ENCODE measurements around the gene KAZN.

Gene KAZN

GRCh38 chr1:14598498-14599182 lies at the start of gene KAZN:
KAZN (plus strand) TSS chr1:14598685.
- Histone ChIP-seq H3K36me3 (ENCODE audit: control insufficient read depth, insufficient read depth, low read length) (no peaks in the 10 kb centered on the region), H3K27me3 (ENCODE audit: control insufficient read depth, insufficient read depth, low read length) (peaks cover 16% of the 10 kb centered on the region), H3K9me3 (ENCODE audit: control insufficient read depth, insufficient read depth, low read depth, low read length) (no peaks in the 10 kb centered on the region), H3K9ac (ENCODE audit: low read length) (peak within 1 kb of the TSS; percentile 77), H3K4me1 (ENCODE audit: control insufficient read depth, insufficient read depth, low read length) (peaks cover 53% of the 10 kb centered on the region), H3K4me3 (ENCODE audit: low read depth, low read length) (peak within 1 kb of the TSS; percentile 87), H3K27ac (ENCODE audit: low read depth, low read length) (peak within 1 kb of the TSS; percentile 96)

- no peak overlapping the region for H3K4me3 ChIP-seq (ENCODE audit: low read depth, low read length)
- peaks cover 7% of the 10 kb centered on the region for H3K9me3 ChIP-seq (ENCODE audit: control insufficient read depth, insufficient read depth, low read depth, low read length)
- no peak overlapping the region for H3K27ac ChIP-seq (ENCODE audit: low read depth, low read length)
- peaks cover 13% of the 10 kb centered on the region for H3K27me3 ChIP-seq (ENCODE audit: control insufficient read depth, insufficient read depth, low read length)
- H3K4me1 ChIP-seq (ENCODE audit: control insufficient read depth, insufficient read depth, low read length): no peaks in the 10 kb centered on the region
- no peak overlapping the region for H3K9ac ChIP-seq (ENCODE audit: low read length)
- no peaks in the 10 kb centered on the region for H3K36me3 ChIP-seq (ENCODE audit: control insufficient read depth, insufficient read depth, low read length)
Observed at GRCh38 chr1:14549897-14550620, 48.4 kb upstream of the KAZN start.

GRCh38 chr1:14551386-14551785 lies 47.1 kb upstream of the KAZN start:
- no peak overlapping the region for H3K9ac ChIP-seq (ENCODE audit: low read length)
- peaks cover 10% of the 10 kb centered on the region for H3K27me3 ChIP-seq (ENCODE audit: control insufficient read depth, insufficient read depth, low read length)
- no peak overlapping the region for H3K4me3 ChIP-seq (ENCODE audit: low read depth, low read length)

GRCh38 chr1:14552246-14552965 lies 46.1 kb upstream of the KAZN start:
- H3K27ac ChIP-seq (ENCODE audit: low read depth, low read length): no peak overlapping the region
- H3K4me3 ChIP-seq (ENCODE audit: low read depth, low read length): no peak overlapping the region
- no peak overlapping the region for H3K9ac ChIP-seq (ENCODE audit: low read length)
- H3K4me1 ChIP-seq (ENCODE audit: control insufficient read depth, insufficient read depth, low read length): no peaks in the 10 kb centered on the region
- peaks cover 10% of the 10 kb centered on the region for H3K27me3 ChIP-seq (ENCODE audit: control insufficient read depth, insufficient read depth, low read length)
- H3K36me3 ChIP-seq (ENCODE audit: control insufficient read depth, insufficient read depth, low read length): no peaks in the 10 kb centered on the region
- no peaks in the 10 kb centered on the region for H3K9me3 ChIP-seq (ENCODE audit: control insufficient read depth, insufficient read depth, low read depth, low read length)

More at GRCh38 chr1:14551386-14551785, 47.1 kb upstream of the KAZN start:
- no peaks in the 10 kb centered on the region for H3K9me3 ChIP-seq (ENCODE audit: control insufficient read depth, insufficient read depth, low read depth, low read length)
- H3K27ac ChIP-seq (ENCODE audit: low read depth, low read length): no peak overlapping the region
- no peaks in the 10 kb centered on the region for H3K36me3 ChIP-seq (ENCODE audit: control insufficient read depth, insufficient read depth, low read length)
- no peaks in the 10 kb centered on the region for H3K4me1 ChIP-seq (ENCODE audit: control insufficient read depth, insufficient read depth, low read length)

GRCh38 chr1:14553711-14554110 lies 44.8 kb upstream of the KAZN start:
- Histone ChIP-seq H3K36me3 (ENCODE audit: control insufficient read depth, insufficient read depth, low read length) (no peaks in the 10 kb centered on the region), H3K9ac (ENCODE audit: low read length) (no peak overlapping the region), H3K27me3 (ENCODE audit: control insufficient read depth, insufficient read depth, low read length) (peaks cover 20% of the 10 kb centered on the region), H3K27ac (ENCODE audit: low read depth, low read length) (no peak overlapping the region), H3K4me1 (ENCODE audit: control insufficient read depth, insufficient read depth, low read length) (no peaks in the 10 kb centered on the region), H3K4me3 (ENCODE audit: low read depth, low read length) (no peak overlapping the region), H3K9me3 (ENCODE audit: control insufficient read depth, insufficient read depth, low read depth, low read length) (no peaks in the 10 kb centered on the region)

- Histone ChIP-seq H3K4me3 (ENCODE audit: low read depth, low read length) (no peak overlapping the region), H3K27me3 (ENCODE audit: control insufficient read depth, insufficient read depth, low read length) (peaks cover 28% of the 10 kb centered on the region), H3K27ac (ENCODE audit: low read depth, low read length) (no peak overlapping the region), H3K9ac (ENCODE audit: low read length) (no peak overlapping the region), H3K9me3 (ENCODE audit: control insufficient read depth, insufficient read depth, low read depth, low read length) (no peaks in the 10 kb centered on the region), H3K36me3 (ENCODE audit: control insufficient read depth, insufficient read depth, low read length) (no peaks in the 10 kb centered on the region), H3K4me1 (ENCODE audit: control insufficient read depth, insufficient read depth, low read length) (no peaks in the 10 kb centered on the region)
Observed at GRCh38 chr1:14555091-14555490, 43.4 kb upstream of the KAZN start.

- Histone ChIP-seq H3K9me3 (ENCODE audit: control insufficient read depth, insufficient read depth, low read depth, low read length) (0 out of 2 replicates have a peak, but pooled peaks cover 2% of the 10 kb centered on the region), H3K4me1 (ENCODE audit: control insufficient read depth, insufficient read depth, low read length) (no peaks in the 10 kb centered on the region), H3K4me3 (ENCODE audit: low read depth, low read length) (no peak overlapping the region), H3K27me3 (ENCODE audit: control insufficient read depth, insufficient read depth, low read length) (peaks cover 18% of the 10 kb centered on the region), H3K9ac (ENCODE audit: low read length) (no peak overlapping the region), H3K36me3 (ENCODE audit: control insufficient read depth, insufficient read depth, low read length) (no peaks in the 10 kb centered on the region), H3K27ac (ENCODE audit: low read depth, low read length) (no peak overlapping the region)
Observed at GRCh38 chr1:14561014-14561693, 37.3 kb upstream of the KAZN start.

- no peak overlapping the region for H3K4me3 ChIP-seq (ENCODE audit: low read depth, low read length)
- H3K27me3 ChIP-seq (ENCODE audit: control insufficient read depth, insufficient read depth, low read length): no peaks in the 10 kb centered on the region
Observed at GRCh38 chr1:14565090-14565489, 33.4 kb upstream of the KAZN start.

GRCh38 chr1:14567056-14567455 lies 31.4 kb upstream of the KAZN start:
- H3K9ac ChIP-seq (ENCODE audit: low read length): no peak overlapping the region
- peaks cover 8% of the 10 kb centered on the region for H3K9me3 ChIP-seq (ENCODE audit: control insufficient read depth, insufficient read depth, low read depth, low read length)
- H3K4me1 ChIP-seq (ENCODE audit: control insufficient read depth, insufficient read depth, low read length): peaks cover 4% of the 10 kb centered on the region; the same call in 1 of the 2 replicates
- H3K36me3 ChIP-seq (ENCODE audit: control insufficient read depth, insufficient read depth, low read length): no peaks in the 10 kb centered on the region
- H3K4me3 ChIP-seq (ENCODE audit: low read depth, low read length): no peak overlapping the region
- H3K27ac ChIP-seq (ENCODE audit: low read depth, low read length): no peak overlapping the region
- no peaks in the 10 kb centered on the region for H3K27me3 ChIP-seq (ENCODE audit: control insufficient read depth, insufficient read depth, low read length)

More at GRCh38 chr1:14565090-14565489, 33.4 kb upstream of the KAZN start:
- H3K9ac ChIP-seq (ENCODE audit: low read length): no peak overlapping the region
- peaks cover 8% of the 10 kb centered on the region for H3K9me3 ChIP-seq (ENCODE audit: control insufficient read depth, insufficient read depth, low read depth, low read length)
- H3K36me3 ChIP-seq (ENCODE audit: control insufficient read depth, insufficient read depth, low read length): no peaks in the 10 kb centered on the region
- H3K4me1 ChIP-seq (ENCODE audit: control insufficient read depth, insufficient read depth, low read length): no peaks in the 10 kb centered on the region
- no peak overlapping the region for H3K27ac ChIP-seq (ENCODE audit: low read depth, low read length)

- Histone ChIP-seq H3K36me3 (ENCODE audit: control insufficient read depth, insufficient read depth, low read length) (no peaks in the 10 kb centered on the region), H3K4me3 (ENCODE audit: low read depth, low read length) (no peak overlapping the region), H3K27ac (ENCODE audit: low read depth, low read length) (no peak overlapping the region), H3K9ac (ENCODE audit: low read length) (no peak overlapping the region), H3K27me3 (ENCODE audit: control insufficient read depth, insufficient read depth, low read length) (no peaks in the 10 kb centered on the region), H3K9me3 (ENCODE audit: control insufficient read depth, insufficient read depth, low read depth, low read length) (peaks cover 8% of the 10 kb centered on the region), H3K4me1 (ENCODE audit: control insufficient read depth, insufficient read depth, low read length) (peaks cover 8% of the 10 kb centered on the region; the same call in 1 of the 2 replicates)
Observed at GRCh38 chr1:14567903-14568302, 30.6 kb upstream of the KAZN start.
